ENCODE data around the gene ZNF287. TPM values are rescaled to one million over a fixed set of nuclear protein-coding genes. Genes with fewer than 3 reads are reported as not detected.

The ZNF287 gene
- total RNA-seq, 1 experiment from 2014 or later: 4.3 TPM

GRCh38 chr17:16593356-16594102, 24.5 kb upstream of the ZNF287 start:
- H3K4me1 ChIP-seq (replicated peaks; ENCODE audit: insufficient read depth): no peaks in the 10 kb centered on the region
- no peak overlapping the region for H2AFZ ChIP-seq
- DNase-seq: no peak
- BruUV-seq (replicated peaks): no TSS peak
- H4K20me1 ChIP-seq (ENCODE audit: insufficient read depth): no peaks in the 10 kb centered on the region
- H3K9me2 ChIP-seq (ENCODE audit: insufficient read depth): no peaks in the 10 kb centered on the region
- H3K27ac ChIP-seq: no peak overlapping the region
- H3K79me2 ChIP-seq (ENCODE audit: low read depth): no peaks in the 10 kb centered on the region
- POLR2A ChIA-PET (ENCODE audit: unreplicated experiment): no interaction called here
- CTCF ChIA-PET: interaction anchor here (0.5 kb wide), 1 partner anchor 160 kb away, joined by 5 read pairs; no protein-coding TSS in a partner anchor
- no peak overlapping the region for H3K4me2 ChIP-seq
- no peaks in the 10 kb centered on the region for H3K27me3 ChIP-seq (ENCODE audit: insufficient read depth, low read depth)
- H3K9me3 ChIP-seq (ENCODE audit: insufficient read depth, low read depth): peaks cover 13% of the 10 kb centered on the region; the same call in 1 of the 2 replicates
- no peaks in the 10 kb centered on the region for H3K36me3 ChIP-seq (ENCODE audit: low read depth)
- H3K4me3 ChIP-seq: no peak overlapping the region
- no peaks in the 10 kb centered on the region for H3F3A ChIP-seq (ENCODE audit: insufficient read depth, low read depth)
- TF ChIP-seq EZH2 (IDR thresholded peaks at IDR 0.05; ENCODE audit: low read depth): no peak
- TF ChIP-seq, protein P1, sequence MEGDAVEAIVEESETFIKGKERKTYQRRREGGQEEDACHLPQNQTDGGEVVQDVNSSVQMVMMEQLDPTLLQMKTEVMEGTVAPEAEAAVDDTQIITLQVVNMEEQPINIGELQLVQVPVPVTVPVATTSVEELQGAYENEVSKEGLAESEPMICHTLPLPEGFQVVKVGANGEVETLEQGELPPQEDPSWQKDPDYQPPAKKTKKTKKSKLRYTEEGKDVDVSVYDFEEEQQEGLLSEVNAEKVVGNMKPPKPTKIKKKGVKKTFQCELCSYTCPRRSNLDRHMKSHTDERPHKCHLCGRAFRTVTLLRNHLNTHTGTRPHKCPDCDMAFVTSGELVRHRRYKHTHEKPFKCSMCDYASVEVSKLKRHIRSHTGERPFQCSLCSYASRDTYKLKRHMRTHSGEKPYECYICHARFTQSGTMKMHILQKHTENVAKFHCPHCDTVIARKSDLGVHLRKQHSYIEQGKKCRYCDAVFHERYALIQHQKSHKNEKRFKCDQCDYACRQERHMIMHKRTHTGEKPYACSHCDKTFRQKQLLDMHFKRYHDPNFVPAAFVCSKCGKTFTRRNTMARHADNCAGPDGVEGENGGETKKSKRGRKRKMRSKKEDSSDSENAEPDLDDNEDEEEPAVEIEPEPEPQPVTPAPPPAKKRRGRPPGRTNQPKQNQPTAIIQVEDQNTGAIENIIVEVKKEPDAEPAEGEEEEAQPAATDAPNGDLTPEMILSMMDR (conservative IDR thresholded peaks at IDR 0.05): no peak
- intact Hi-C loops (cut with micrococcal nuclease; ENCODE audit: unreplicated experiment): no loop called here

GRCh38 chr17:16589097-16589969, 20.3 kb upstream of the ZNF287 start:
- Histone ChIP-seq H3K79me2 (ENCODE audit: low read depth) (no peaks in the 10 kb centered on the region), H3K4me1 (replicated peaks; ENCODE audit: insufficient read depth) (no peaks in the 10 kb centered on the region), H3K27me3 (ENCODE audit: insufficient read depth, low read depth) (no peaks in the 10 kb centered on the region), H3K4me3 (peak overlapping the region; percentile 68), H3K4me2 (peak overlapping the region; percentile 83), H2AFZ (peak overlapping the region; percentile 88), H3F3A (ENCODE audit: insufficient read depth, low read depth) (no peaks in the 10 kb centered on the region), H3K27ac (no peak overlapping the region), H3K9me2 (ENCODE audit: insufficient read depth) (no peaks in the 10 kb centered on the region), H3K36me3 (ENCODE audit: low read depth) (no peaks in the 10 kb centered on the region), H4K20me1 (ENCODE audit: insufficient read depth) (no peaks in the 10 kb centered on the region), H3K9me3 (ENCODE audit: insufficient read depth, low read depth) (peaks cover 11% of the 10 kb centered on the region; the same call in 1 of the 2 replicates)
- no peak for TF ChIP-seq EZH2 (IDR thresholded peaks at IDR 0.05; ENCODE audit: low read depth)
- TF ChIP-seq, protein P1 (conservative IDR thresholded peaks at IDR 0.05): peak; percentile 87
- BruUV-seq (replicated peaks): no TSS peak
- peak; percentile 62 to 94 for DNase-seq
- CTCF ChIA-PET: interaction anchor here (0.6 to 1.2 kb wide), 4 partner anchors 53 to 721 kb away, joined by 3 to 8 read pairs (median 4); no protein-coding TSS in a partner anchor
- intact Hi-C loops (cut with micrococcal nuclease; ENCODE audit: unreplicated experiment): loop anchor here (2.0 to 10.0 kb wide), 3 partner anchors 53 to 283 kb away; no protein-coding TSS in a partner anchor
- POLR2A ChIA-PET (ENCODE audit: unreplicated experiment): interaction anchor here (0.5 kb wide), 1 partner anchor 285 kb away, joined by 6 read pairs; no protein-coding TSS in a partner anchor

GRCh38 chr17:16585796-16586195, 16.8 kb upstream of the ZNF287 start:
- Histone ChIP-seq H3K9me2 (ENCODE audit: insufficient read depth) (no peaks in the 10 kb centered on the region), H3F3A (ENCODE audit: insufficient read depth, low read depth) (no peaks in the 10 kb centered on the region), H4K20me1 (ENCODE audit: insufficient read depth) (no peaks in the 10 kb centered on the region), H3K4me1 (replicated peaks; ENCODE audit: insufficient read depth) (no peaks in the 10 kb centered on the region), H3K27me3 (ENCODE audit: insufficient read depth, low read depth) (no peaks in the 10 kb centered on the region), H3K79me2 (ENCODE audit: low read depth) (no peaks in the 10 kb centered on the region), H3K9me3 (ENCODE audit: insufficient read depth, low read depth) (peaks cover 5% of the 10 kb centered on the region; the same call in 1 of the 2 replicates), H3K36me3 (ENCODE audit: low read depth) (no peaks in the 10 kb centered on the region), H3K27ac (no peak overlapping the region), H3K4me3 (no peak overlapping the region), H3K4me2 (no peak overlapping the region), H2AFZ (no peak overlapping the region)
- DNase-seq: no peak
- CTCF ChIA-PET: interaction anchor here (0.6 kb wide), 1 partner anchor 230 kb away, joined by 7 read pairs; no protein-coding TSS in a partner anchor
- TF ChIP-seq, protein P1 (conservative IDR thresholded peaks at IDR 0.05): no peak
- no peak for TF ChIP-seq EZH2 (IDR thresholded peaks at IDR 0.05; ENCODE audit: low read depth)
- no TSS peak for BruUV-seq (replicated peaks)
- intact Hi-C loops (cut with micrococcal nuclease; ENCODE audit: unreplicated experiment): loop anchor here (5.0 to 10.0 kb wide), 2 partner anchors 221 to 287 kb away; no protein-coding TSS in a partner anchor
- POLR2A ChIA-PET (ENCODE audit: unreplicated experiment): no interaction called here

All from PC-9 (cell line).